ENCODE results near the gene LNX1. TPM values are rescaled to one million over a fixed set of nuclear protein-coding genes. Genes with fewer than 3 reads are reported as not detected.

LNX1 gene
- total and polyA plus RNA-seq, 9 of the 15 experiments (the other 6 are each of a cell fraction or from before 2014, with no cell fraction given): 0.40 to 3.6 (median 2.2) TPM

- in situ Hi-C loops (cut with MboI): no loop called here
- Histone ChIP-seq H3K27ac (ENCODE audit: extremely low read depth, low read depth, low read length) (no peak overlapping the region), H3K9me3 (replicated peaks; ENCODE audit: control insufficient read depth, insufficient read depth, low read depth, low read length) (no peaks in the 10 kb centered on the region), H3K4me1 (replicated peaks in 1 of 2; ENCODE audit: control insufficient read depth in 2 of 2, insufficient read depth in 2 of 2, low read length in 2 of 2) (no peaks in the 10 kb centered on the region), H3K4me3 (no peak overlapping the region), H3K36me3 (ENCODE audit: control insufficient read depth, insufficient read depth, low read length) (peaks cover 20% of the 10 kb centered on the region), H3K79me2 (ENCODE audit: control insufficient read depth, insufficient read depth, low read length) (no peaks in the 10 kb centered on the region), H3K9me1 (ENCODE audit: control insufficient read depth, insufficient read depth, low read length) (no peaks in the 10 kb centered on the region), H3K4me2 (ENCODE audit: insufficient read depth, low read length) (no peak overlapping the region), H3K27me3 (ENCODE audit: control insufficient read depth in 2 of 2, insufficient read depth in 2 of 2, low read length in 2 of 2) (no peaks in the 10 kb centered on the region), H4K20me1 (replicated peaks; ENCODE audit: control insufficient read depth, insufficient read depth, low read length) (no peaks in the 10 kb centered on the region), H3K9ac (ENCODE audit: insufficient read depth in 1 of 2, low read depth in 2 of 2, low read length in 2 of 2) (no peak overlapping the region), H2AFZ (ENCODE audit: low read depth, low read length) (no peak overlapping the region)
- BruUV-seq (replicated peaks): no TSS peak
- DNase-seq (ENCODE audit: extremely low read depth in 1 of 4, low spot score in 3 of 4) (no peak), FAIRE-seq (no peak), ATAC-seq (no peak)
- intact Hi-C loops (cut with micrococcal nuclease): no loop called here
- no peak for TF ChIP-seq TAF9B (IDR thresholded peaks at IDR 0.05; ENCODE audit: partially characterized antibody)
- TF ChIP-seq NBN (IDR thresholded peaks at IDR 0.05; ENCODE audit: low read depth): no peak
- TF ChIP-seq SNRNP70 (optimal IDR thresholded peaks at IDR 0.05; ENCODE audit: low read depth, low read length): no peak
- no peak for TF ChIP-seq ADNP (tag; IDR thresholded peaks at IDR 0.05)
- no peak for TF ChIP-seq TEAD1 (CRISPR knock-in tag; IDR thresholded peaks at IDR 0.05)
- no peak for TF ChIP-seq KLF6 (CRISPR knock-in tag; IDR thresholded peaks at IDR 0.05; ENCODE audit: borderline replicate concordance)
- no peak for TF ChIP-seq ZFX (CRISPR knock-in tag; IDR thresholded peaks at IDR 0.05)
- TF ChIP-seq POLR2H (tag; IDR thresholded peaks at IDR 0.05; ENCODE audit: low read depth): no peak; the same call in 1 of the 2 replicates
- TF ChIP-seq NFIC (IDR thresholded peaks at IDR 0.05): no peak
- no peak for TF ChIP-seq MCM7 (IDR thresholded peaks at IDR 0.05)
- no peak for TF ChIP-seq NELFE (IDR thresholded peaks at IDR 0.05; ENCODE audit: insufficient read depth, insufficient read length)
- TF ChIP-seq PRMT5 (CRISPR knock-in tag; IDR thresholded peaks at IDR 0.05): no peak
- no peak for TF ChIP-seq XRCC4 (IDR thresholded peaks at IDR 0.05; ENCODE audit: extremely low read depth, insufficient read depth, insufficient read length)
- no peak for TF ChIP-seq ELF4 (CRISPR knock-in tag; IDR thresholded peaks at IDR 0.05)
- no peak for TF ChIP-seq C11orf30 (IDR thresholded peaks at IDR 0.05; ENCODE audit: low read depth)
- no peak for TF ChIP-seq ZBTB34 (CRISPR knock-in tag; IDR thresholded peaks at IDR 0.05)
- POLR2A ChIA-PET: interaction anchor here (1.1 kb wide), 1 partner anchor 222 kb away, joined by 3 read pairs; no protein-coding TSS in a partner anchor
- CTCF ChIA-PET (ENCODE audit: low intra/inter-chr PET ratio): no interaction called here
Measured at GRCh38 chr4:53465891-53466290, 125.4 kb downstream of the LNX1 start.
